ENCODE results near the gene BRAF.
"Not testable (repeated sequence)": the region's sequence is repeated elsewhere in the genome, so short reads cannot be mapped to it uniquely, and the experiment has no call there.

Gene BRAF

GRCh38 chr7:140769852-140770251 lies 154.9 kb downstream of the BRAF start:
- DNase-seq (ENCODE audit: low read depth) = no peak

DNA sequence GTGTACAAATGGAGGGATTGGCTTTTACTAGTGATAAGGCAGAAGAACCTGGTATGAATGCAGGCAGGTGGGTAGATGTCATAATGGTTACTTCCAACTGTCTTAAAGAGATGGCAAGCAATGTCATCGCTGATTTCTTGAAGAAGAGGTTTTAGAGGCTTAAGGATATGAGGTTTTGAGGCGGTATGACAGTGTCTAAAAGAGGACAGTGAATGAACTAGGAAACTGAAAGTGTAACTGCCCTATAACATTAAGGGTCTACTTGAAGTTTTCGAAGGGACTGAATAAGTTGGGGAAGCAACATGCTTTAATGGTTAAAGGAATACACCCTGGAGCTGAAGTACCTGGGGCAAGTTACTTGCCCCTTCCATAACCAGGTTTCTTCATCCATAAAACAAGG lies 157.3 kb downstream of the BRAF start:
- DNase-seq (ENCODE audit: low read depth) = no peak

- DNase-seq (ENCODE audit: low read depth) = not testable (repeated sequence)
Measured at GRCh38 chr7:140765441-140765840, 159.3 kb downstream of the BRAF start.

GRCh38 chr7:140763166-140763565 lies 161.6 kb downstream of the BRAF start:
- not testable (repeated sequence) for DNase-seq (ENCODE audit: low read depth)

- DNase-seq (ENCODE audit: low read depth) = not testable (repeated sequence)
Measured at GRCh38 chr7:140761375-140761774, 163.4 kb downstream of the BRAF start.

DNA sequence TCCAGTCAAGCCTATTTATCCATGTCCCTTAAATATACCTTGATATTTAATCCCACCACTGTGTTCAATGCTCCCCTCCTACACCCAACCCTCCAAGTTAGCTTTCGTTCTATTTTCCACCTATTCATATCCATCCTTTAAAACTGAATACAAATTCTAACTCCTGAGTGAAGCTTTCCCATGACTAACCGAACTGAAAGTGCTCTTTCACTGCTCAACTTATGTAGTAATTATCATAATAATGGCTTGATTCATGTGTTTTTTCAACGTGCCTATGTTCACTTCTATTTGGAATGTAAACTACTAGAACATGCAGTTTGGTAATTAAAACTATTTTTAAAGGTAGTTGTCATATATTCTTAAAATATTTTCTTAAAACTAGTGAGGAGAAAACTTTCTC lies 170.2 kb downstream of the BRAF start:
- DNase-seq (ENCODE audit: low read depth) = no peak

DNA sequence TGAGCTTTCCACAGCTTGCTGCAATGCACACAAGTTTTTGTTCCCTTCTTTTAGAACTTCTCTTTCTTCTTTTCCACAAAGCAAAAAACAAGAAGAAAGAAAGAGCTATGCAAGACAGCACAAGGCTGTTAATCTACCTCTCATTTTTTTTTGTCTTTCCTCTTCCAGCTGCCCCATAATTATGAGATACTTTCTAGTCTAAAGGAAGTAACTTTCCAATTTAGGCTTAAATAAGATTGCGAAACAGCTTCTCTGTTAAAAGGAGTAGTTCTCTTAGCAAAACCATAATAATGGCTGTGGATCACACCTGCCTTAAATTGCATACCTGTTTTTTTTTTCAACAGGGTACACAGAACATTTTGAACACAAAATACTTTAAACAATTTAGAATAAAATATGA lies 172.2 kb downstream of the BRAF start:
- DNase-seq (ENCODE audit: low read depth) = no peak

- no peak for DNase-seq (ENCODE audit: low read depth)
Measured at GRCh38 chr7:140746751-140747150, 178.0 kb downstream of the BRAF start.

GRCh38 chr7:140745266-140746058 lies 179.3 kb downstream of the BRAF start:
- no peak for DNase-seq (ENCODE audit: low read depth)

- DNase-seq (ENCODE audit: low read depth) = no peak
Measured at GRCh38 chr7:140744005-140744404, 180.7 kb downstream of the BRAF start.

GRCh38 chr7:140743255-140743654 lies 181.5 kb downstream of the BRAF start:
- not testable (repeated sequence) for DNase-seq (ENCODE audit: low read depth)

DNA sequence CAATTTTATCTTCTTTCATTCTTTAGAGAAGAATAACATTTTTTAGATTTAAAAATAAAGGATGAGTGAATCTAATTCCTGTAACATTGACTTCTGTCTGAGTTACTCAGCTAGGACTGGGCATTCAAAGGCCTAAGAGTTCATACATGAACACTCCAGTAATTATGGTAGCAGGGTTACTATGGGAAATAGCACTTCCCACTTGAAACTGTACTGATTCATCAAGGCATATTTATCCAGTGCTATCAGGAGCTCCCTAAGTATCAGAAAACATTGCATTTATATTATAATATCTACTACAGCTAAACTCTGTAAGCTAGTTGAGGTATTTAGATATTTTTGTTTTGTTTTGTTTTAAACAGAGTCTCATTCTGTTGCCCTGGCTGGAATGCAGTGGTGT lies 186.4 kb downstream of the BRAF start:
- no peak for DNase-seq (ENCODE audit: low read depth)

DNA sequence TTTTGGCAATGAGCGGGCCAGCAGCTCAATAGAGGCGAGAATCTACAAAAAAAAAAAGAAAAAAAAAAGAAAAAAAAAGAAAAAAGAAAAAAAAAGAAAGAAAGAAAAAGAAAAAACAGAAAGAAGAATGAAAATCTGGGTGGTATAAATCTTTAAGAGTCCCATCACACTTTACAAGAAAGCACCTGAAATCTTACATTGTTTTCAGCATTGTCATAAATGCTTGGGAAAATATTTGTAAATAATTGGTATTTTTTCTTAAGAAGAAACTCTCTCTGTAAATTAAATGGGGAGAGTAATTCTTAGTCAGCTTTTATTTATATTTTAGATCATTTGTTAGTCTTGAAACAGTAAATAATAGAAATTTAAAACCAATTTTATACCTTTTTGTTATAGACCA lies 190.0 kb downstream of the BRAF start:
- DNase-seq (ENCODE audit: low read depth) = no peak

GRCh38 chr7:140734096-140734495 lies 190.6 kb downstream of the BRAF start:
- no peak for DNase-seq (ENCODE audit: low read depth)

DNA sequence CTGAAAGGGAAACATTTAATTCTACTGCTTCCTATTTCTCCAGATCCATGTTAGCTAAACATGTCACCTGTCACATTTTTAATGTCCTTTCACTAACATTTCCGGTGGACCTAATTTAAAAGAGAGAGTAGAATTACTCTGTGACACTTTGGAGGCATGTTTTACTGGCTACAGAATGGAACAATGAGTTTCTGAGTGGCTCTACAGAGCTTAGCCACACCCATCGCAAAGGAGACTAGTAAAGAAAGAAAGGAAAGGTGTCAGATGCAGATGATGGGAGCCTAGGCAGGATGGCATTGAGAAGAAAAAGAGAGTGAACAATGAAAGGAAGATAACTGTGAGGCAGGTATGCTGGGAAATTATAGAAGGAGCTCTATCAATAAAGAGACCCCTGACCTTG lies 192.3 kb downstream of the BRAF start:
- DNase-seq (ENCODE audit: low read depth) = no peak

GRCh38 chr7:140726281-140726680 lies 198.4 kb downstream of the BRAF start:
- no peak for DNase-seq (ENCODE audit: low read depth)

GRCh38 chr7:140724706-140725105 lies 200.0 kb downstream of the BRAF start:
- DNase-seq (ENCODE audit: low read depth) = no peak

DNA sequence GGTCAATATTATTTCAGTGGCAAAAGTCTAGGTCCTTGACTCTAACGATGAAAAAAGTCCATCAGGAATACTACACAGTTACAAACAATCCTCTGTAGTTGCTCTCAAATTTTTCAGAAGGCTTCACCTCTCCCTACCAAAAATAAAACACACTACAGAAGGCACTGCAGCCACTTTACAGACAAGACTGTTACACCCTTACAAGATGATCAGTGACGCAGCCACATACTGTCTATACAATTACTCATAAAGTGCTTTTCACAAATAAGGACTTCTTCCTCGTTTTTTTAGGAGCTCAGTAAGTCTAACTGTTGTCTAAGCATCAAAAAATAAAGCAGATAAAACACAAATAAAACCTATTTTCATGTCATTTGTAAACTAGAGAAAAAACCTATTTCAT lies 201.2 kb downstream of the BRAF start:
- no peak for DNase-seq (ENCODE audit: low read depth)

- DNase-seq (ENCODE audit: low read depth) = peak; percentile 4
Measured at GRCh38 chr7:140723006-140723405, 201.7 kb downstream of the BRAF start.

DNA sequence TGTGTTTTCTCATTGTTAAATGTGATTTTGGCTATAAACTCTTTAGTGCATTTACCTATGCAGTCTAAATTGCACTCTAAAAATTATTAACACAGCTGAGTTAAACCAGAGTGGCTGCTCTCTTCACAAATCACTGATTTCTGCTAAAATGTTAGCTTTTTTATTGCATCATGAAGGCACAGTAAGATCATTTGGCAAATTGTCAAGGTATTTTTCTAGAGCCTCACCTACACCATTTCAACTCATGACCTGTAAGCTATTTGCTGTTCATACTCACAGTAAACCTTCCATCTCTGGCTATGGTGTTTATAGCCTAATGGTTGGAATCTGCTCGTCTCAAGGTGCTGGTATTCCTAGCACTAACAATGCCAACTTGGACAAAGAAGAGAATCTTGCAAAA lies 202.5 kb downstream of the BRAF start:
- DNase-seq (ENCODE audit: low read depth) = no peak

DNA sequence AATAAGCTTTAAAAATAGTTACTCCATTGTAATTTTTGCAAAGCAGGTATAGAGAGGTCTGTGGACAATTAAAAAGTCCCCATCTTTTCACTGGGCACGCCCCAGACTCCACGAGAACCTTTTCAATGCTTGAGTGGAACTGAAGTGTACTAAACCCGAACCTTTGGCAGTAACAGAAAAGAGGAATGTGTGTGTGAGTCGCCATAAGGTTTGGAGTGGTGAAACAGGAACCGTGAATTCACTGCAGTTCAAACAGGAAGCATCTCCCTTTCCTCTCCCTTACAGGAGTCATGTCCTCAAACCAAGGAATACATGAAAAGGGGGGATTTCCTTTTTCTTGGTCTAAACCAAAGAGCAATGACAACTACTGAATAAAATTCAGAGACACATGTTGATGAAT lies 205.0 kb downstream of the BRAF start:
- DNase-seq (ENCODE audit: low read depth) = no peak

GRCh38 chr7:140714331-140715040 lies 210.2 kb downstream of the BRAF start:
- DNase-seq (ENCODE audit: low read depth) = no peak

GRCh38 chr7:140712392-140712791 lies 212.3 kb downstream of the BRAF start:
- DNase-seq (ENCODE audit: low read depth) = not testable (repeated sequence)

DNA sequence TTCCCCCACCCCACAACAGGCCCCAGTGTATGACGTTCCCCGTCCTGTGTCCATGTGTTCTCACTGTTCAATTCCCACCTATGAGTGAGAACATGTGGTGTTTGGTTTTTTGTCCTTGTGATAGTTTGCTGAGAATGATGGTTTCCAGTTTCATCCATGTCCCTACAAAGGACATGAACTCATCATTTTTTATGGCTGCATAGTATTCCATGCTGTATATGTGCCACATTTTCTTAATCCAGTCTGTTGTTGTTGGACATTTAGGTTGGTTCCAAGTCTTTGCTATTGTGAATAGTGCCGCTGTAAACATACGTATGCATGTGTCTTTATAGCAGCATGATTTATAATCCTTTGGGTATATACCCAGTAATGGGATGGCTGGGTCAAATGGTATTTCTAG lies 216.0 kb downstream of the BRAF start:
- DNase-seq (ENCODE audit: low read depth) = not testable (repeated sequence)

All from activated gamma-delta T cell treated with anti-CD3 and anti-CD28 coated beads, Interleukin-2, amount 50 U/mL, for 16 hours (primary cell).